Endodermal cell (in vitro differentiated cells): ENCODE data around the gene CETP. TPM values are rescaled to one million over a fixed set of nuclear protein-coding genes. Genes with fewer than 3 reads are reported as not detected.

ENCODE experiments used
- DNase-seq: peaks from one replicate; pipeline ENCODE4 v3.0.0-alpha.2; 2017
- H3K27ac ChIP-seq: 2 replicates; pipeline ENCODE4 v1.5.1; 2013; ENCODE audit warnings: mild to moderate bottlenecking, low read depth, low read length, moderate library complexity
- H3K27me3 ChIP-seq: 2 replicates; pipeline ENCODE4 v1.6.1; 2013; ENCODE audit warnings: mild to moderate bottlenecking, low read length, moderate library complexity; ENCODE audit not compliant: insufficient read depth, control insufficient read depth, poor library complexity, severe bottlenecking
- H3K36me3 ChIP-seq: 2 replicates; pipeline ENCODE4 v1.7.0; 2013; ENCODE audit warnings: mild to moderate bottlenecking, low read length, moderate library complexity; ENCODE audit not compliant: control insufficient read depth, insufficient read depth
- H3K4me1 ChIP-seq: one replicate; pipeline ENCODE4 v1.7.0; 2013; ENCODE audit warnings: low read length; ENCODE audit not compliant: control insufficient read depth, insufficient read depth
- H3K4me3 ChIP-seq: 2 replicates; pipeline ENCODE4 v1.5.1; 2013; ENCODE audit warnings: mild to moderate bottlenecking, low read length, moderate library complexity
- H3K9ac ChIP-seq: 2 replicates; pipeline ENCODE4 v1.6.1; 2013; ENCODE audit warnings: mild to moderate bottlenecking, low read length, moderate library complexity; ENCODE audit not compliant: poor library complexity, severe bottlenecking; ENCODE audit errors: extremely low read depth
- H3K9me3 ChIP-seq: 2 replicates; pipeline ENCODE4 v1.6.1; 2013; ENCODE audit warnings: mild to moderate bottlenecking, low read length, moderate library complexity; ENCODE audit not compliant: control insufficient read depth
- H3K27ac Mint-ChIP-seq: 2 replicates; pipeline ENCODE4 v1.8.0; 2020; ENCODE audit warnings: mixed read lengths
- H3K27me3 Mint-ChIP-seq: 2 replicates; pipeline ENCODE4 v1.8.0; 2021; ENCODE audit warnings: mild to moderate bottlenecking, mixed read lengths; ENCODE audit not compliant: insufficient read depth
- H3K36me3 Mint-ChIP-seq: 2 replicates; pipeline ENCODE4 v1.8.0; 2020; ENCODE audit warnings: low read depth, mixed read lengths
- H3K4me1 Mint-ChIP-seq: 2 replicates; pipeline ENCODE4 v1.8.0; 2020; ENCODE audit warnings: mixed read lengths
- H3K4me3 Mint-ChIP-seq: 2 replicates; pipeline ENCODE4 v1.8.0; 2020; ENCODE audit warnings: mild to moderate bottlenecking, moderate library complexity, mixed read lengths
- H3K9me3 Mint-ChIP-seq: 2 replicates; pipeline ENCODE4 v1.8.0; 2020; ENCODE audit warnings: mild to moderate bottlenecking, mixed read lengths
- WGBS, 2 experiments: methylation state at CpG; one replicate each; pipeline versions ENCODE4 v1.1.5 to v1.1.7; 2013; ENCODE audit warnings: missing lambda C conversion rate in 2 of 2, mixed read lengths in 1 of 2; ENCODE audit not compliant: insufficient coverage in 1 of 2, insufficient read length in 1 of 2; 5-methylcytosine and 5-hydroxymethylcytosine counted together
- total RNA-seq, 2 donors: library from RNA; stranded (reverse); fragmentation: NEBNext Ultra II Directional in 1 of 2; extraction: Animal tissue kit (Norgen Biotek cat#: 25700) in 1 of 2; gene quantifications; 2 replicates in 1 of 2; 3 replicates in 1 of 2; pipeline ENCODE4 v1.2.1, GENCODE V29; 2021
- TF ChIP-seq, protein P1 (sequence below): fragments of 200-600 bp; sonication (generic); conservative IDR thresholded peaks from 2 replicates; pipeline ENCODE4 v1.5.0; 2021; ENCODE audit warnings: antibody characterized with exemption, mild to moderate bottlenecking

The CETP gene
- total RNA-seq, 2 donors from 2014 or later, result not detected

- DNase-seq, result no peak
- no peak overlapping the region for H3K4me3 ChIP-seq
- Mint-ChIP-seq H3K9me3 (no peaks in the 10 kb centered on the region), H3K4me3 (no peak overlapping the region), H3K36me3 (no peaks in the 10 kb centered on the region), H3K27ac (no peak overlapping the region), H3K27me3 (peaks cover 3% of the 10 kb centered on the region), H3K4me1 (peaks cover 7% of the 10 kb centered on the region)
- no peak overlapping the region for H3K9ac ChIP-seq
- H3K4me1 ChIP-seq, result no peaks in the 10 kb centered on the region
- no peak overlapping the region for H3K27ac ChIP-seq
- H3K9me3 ChIP-seq, result no peaks in the 10 kb centered on the region
- TF ChIP-seq, protein P1, sequence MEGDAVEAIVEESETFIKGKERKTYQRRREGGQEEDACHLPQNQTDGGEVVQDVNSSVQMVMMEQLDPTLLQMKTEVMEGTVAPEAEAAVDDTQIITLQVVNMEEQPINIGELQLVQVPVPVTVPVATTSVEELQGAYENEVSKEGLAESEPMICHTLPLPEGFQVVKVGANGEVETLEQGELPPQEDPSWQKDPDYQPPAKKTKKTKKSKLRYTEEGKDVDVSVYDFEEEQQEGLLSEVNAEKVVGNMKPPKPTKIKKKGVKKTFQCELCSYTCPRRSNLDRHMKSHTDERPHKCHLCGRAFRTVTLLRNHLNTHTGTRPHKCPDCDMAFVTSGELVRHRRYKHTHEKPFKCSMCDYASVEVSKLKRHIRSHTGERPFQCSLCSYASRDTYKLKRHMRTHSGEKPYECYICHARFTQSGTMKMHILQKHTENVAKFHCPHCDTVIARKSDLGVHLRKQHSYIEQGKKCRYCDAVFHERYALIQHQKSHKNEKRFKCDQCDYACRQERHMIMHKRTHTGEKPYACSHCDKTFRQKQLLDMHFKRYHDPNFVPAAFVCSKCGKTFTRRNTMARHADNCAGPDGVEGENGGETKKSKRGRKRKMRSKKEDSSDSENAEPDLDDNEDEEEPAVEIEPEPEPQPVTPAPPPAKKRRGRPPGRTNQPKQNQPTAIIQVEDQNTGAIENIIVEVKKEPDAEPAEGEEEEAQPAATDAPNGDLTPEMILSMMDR, result no peak
- H3K27me3 ChIP-seq, result no peaks in the 10 kb centered on the region
- no peaks in the 10 kb centered on the region for H3K36me3 ChIP-seq
- 93% methylated on average over 11 to 13 of the region's 13 CpGs for WGBS, 2 experiments
Observed at GRCh38 chr16:56915336-56916119, 46.2 kb upstream of the CETP start.

- peaks cover 7% of the 10 kb centered on the region for H3K4me1 Mint-ChIP-seq
- Histone ChIP-seq H3K9me3 (no peaks in the 10 kb centered on the region), H3K4me3 (no peak overlapping the region), H3K36me3 (no peaks in the 10 kb centered on the region), H3K4me1 (no peaks in the 10 kb centered on the region), H3K27ac (no peak overlapping the region), H3K9ac (no peak overlapping the region), H3K27me3 (no peaks in the 10 kb centered on the region)
- WGBS, 2 experiments, result 96 to 100% methylated on average over 2 to 3 of the region's 5 CpGs
- H3K27ac Mint-ChIP-seq, result no peak overlapping the region
- peaks cover 3% of the 10 kb centered on the region for H3K27me3 Mint-ChIP-seq
- no peak overlapping the region for H3K4me3 Mint-ChIP-seq
- H3K36me3 Mint-ChIP-seq, result no peaks in the 10 kb centered on the region
- TF ChIP-seq, protein P1, result no peak
- H3K9me3 Mint-ChIP-seq, result no peaks in the 10 kb centered on the region
- no peak for DNase-seq
Observed at GRCh38 chr16:56916571-56917403, 45.0 kb upstream of the CETP start.

DNA sequence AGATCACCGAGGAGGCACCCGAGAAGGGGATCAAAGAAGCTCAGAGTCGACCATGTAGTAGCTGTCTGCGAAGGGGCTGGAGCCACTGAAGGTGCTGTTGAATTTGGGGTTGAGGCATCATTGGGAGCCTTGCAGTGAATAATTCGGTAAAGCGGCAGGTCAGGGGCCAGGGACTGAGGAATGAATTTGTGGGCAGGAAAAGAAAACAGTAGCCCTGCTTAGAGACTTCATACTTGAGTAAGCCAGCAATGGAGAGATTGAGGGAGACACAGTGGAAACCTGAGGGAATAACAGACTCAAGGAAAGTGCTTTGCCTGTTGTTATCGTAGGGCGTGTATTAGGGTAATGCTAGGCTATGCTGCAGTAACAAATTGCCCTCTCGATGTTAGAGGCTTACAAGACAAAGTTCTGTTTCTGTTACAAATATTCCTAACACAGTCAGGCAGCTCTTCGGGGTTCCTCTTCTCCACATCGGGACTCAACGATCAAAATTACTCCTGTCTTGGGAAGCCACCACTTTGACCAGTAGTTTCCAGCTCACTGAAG lies 43.2 kb upstream of the CETP start:
- Mint-ChIP-seq H3K4me1 (peaks cover 7% of the 10 kb centered on the region), H3K4me3 (no peak overlapping the region), H3K27me3 (peaks cover 3% of the 10 kb centered on the region), H3K36me3 (no peaks in the 10 kb centered on the region), H3K9me3 (no peaks in the 10 kb centered on the region), H3K27ac (no peak overlapping the region)
- no peak overlapping the region for H3K9ac ChIP-seq
- no peaks in the 10 kb centered on the region for H3K4me1 ChIP-seq
- no peaks in the 10 kb centered on the region for H3K27me3 ChIP-seq
- H3K4me3 ChIP-seq, result no peak overlapping the region
- DNase-seq, result no peak
- no peak overlapping the region for H3K27ac ChIP-seq
- H3K36me3 ChIP-seq, result no peaks in the 10 kb centered on the region
- TF ChIP-seq, protein P1, result no peak
- 95% methylated on average over 9 to 12 of the region's 12 CpGs for WGBS, 2 experiments
- no peaks in the 10 kb centered on the region for H3K9me3 ChIP-seq
